Thymus (tissue), 11 donors: ENCODE data around the gene NLGN1. TPM values are rescaled to one million over a fixed set of nuclear protein-coding genes. Genes with fewer than 3 reads are reported as not detected.

Source experiments
- DNase-seq, 9 donors: peaks; one replicate each; pipeline ENCODE4 v3.0.0-alpha.2; 2013; ENCODE audit warnings: low spot score in 9 of 9, low read depth in 6 of 9, missing footprints in 1 of 9
- H3K27ac ChIP-seq, 2 donors: one replicate each; pipeline ENCODE4 v1.5.1; 2013; ENCODE audit warnings: control low read depth in 1 of 2, low read depth in 1 of 2, low read length in 1 of 2, mild to moderate bottlenecking in 1 of 2, moderate library complexity in 1 of 2
- H3K27me3 ChIP-seq, 2 donors: one replicate each; pipeline ENCODE4 v1.5.1; 2013; ENCODE audit warnings: low read length in 1 of 2; ENCODE audit not compliant: control insufficient read depth in 2 of 2, insufficient read depth in 1 of 2
- H3K36me3 ChIP-seq, 2 donors: one replicate each; pipeline ENCODE4 v1.5.1; 2013; ENCODE audit warnings: low read length in 1 of 2, mild to moderate bottlenecking in 1 of 2, moderate library complexity in 1 of 2; ENCODE audit not compliant: control insufficient read depth in 2 of 2, insufficient read depth in 2 of 2
- H3K4me1 ChIP-seq, 2 donors: one replicate each; pipeline ENCODE4 v1.5.1; 2013; ENCODE audit warnings: low read length in 2 of 2; ENCODE audit not compliant: control insufficient read depth in 2 of 2, insufficient read depth in 2 of 2
- H3K4me3 ChIP-seq, 2 donors: one replicate each; pipeline ENCODE4 v1.5.1; 2013; ENCODE audit warnings: low read length in 2 of 2, control low read depth in 1 of 2, mild to moderate bottlenecking in 1 of 2
- H3K9me3 ChIP-seq, 2 donors: one replicate each; pipeline ENCODE4 v1.5.1; 2013; ENCODE audit warnings: low read length in 1 of 2, mild to moderate bottlenecking in 1 of 2; ENCODE audit not compliant: control insufficient read depth in 2 of 2, insufficient read depth in 1 of 2
- WGBS: extraction: QIAGEN DNeasy Blood & Tissue Kit; methylation state at CpG from one replicate; pipeline ENCODE4 v1.1.7; 2013; 5-methylcytosine and 5-hydroxymethylcytosine counted together
- polyA plus RNA-seq: library from polyadenylated mRNA; stranded (reverse); fragments of 200-250 nt; gene quantifications from one replicate; pipeline ENCODE4 v1.2.3, GENCODE V29; 2013
- total RNA-seq: library from RNA; stranded (reverse); fragments of 120-200 nt; gene quantifications from one replicate; pipeline ENCODE4 v1.2.4, GENCODE V29; 2013
- donor health status: healthy.

Gene NLGN1
- total and polyA plus RNA-seq, 2 donors, result 0.16 to 0.90 TPM

DNA sequence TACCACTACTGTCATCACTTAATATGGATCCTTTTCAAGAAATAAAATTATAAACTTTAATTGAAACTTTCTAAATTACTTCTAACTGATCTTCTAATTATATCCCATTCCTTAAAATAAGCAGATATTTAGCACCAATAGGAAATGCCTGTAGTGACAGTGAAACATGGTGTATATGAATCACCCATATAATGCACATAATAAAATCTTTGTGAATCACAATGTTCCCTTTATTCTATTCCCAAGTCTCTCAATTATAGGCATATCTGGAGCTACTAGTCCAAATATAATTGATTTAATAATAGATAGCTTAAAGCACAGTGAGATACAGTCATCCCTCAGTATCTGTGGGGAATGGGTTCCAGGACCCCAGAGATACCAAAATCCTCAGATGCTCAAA is 490.3 kb downstream of the NLGN1 start:
- Histone ChIP-seq H3K9me3 (no peaks in the 10 kb centered on the region), H3K27ac (no peak overlapping the region), H3K27me3 (no peaks in the 10 kb centered on the region), H3K4me1 (no peaks in the 10 kb centered on the region), H3K36me3 (no peaks in the 10 kb centered on the region), H3K4me3 (no peak overlapping the region)
- no peak for DNase-seq

DNA sequence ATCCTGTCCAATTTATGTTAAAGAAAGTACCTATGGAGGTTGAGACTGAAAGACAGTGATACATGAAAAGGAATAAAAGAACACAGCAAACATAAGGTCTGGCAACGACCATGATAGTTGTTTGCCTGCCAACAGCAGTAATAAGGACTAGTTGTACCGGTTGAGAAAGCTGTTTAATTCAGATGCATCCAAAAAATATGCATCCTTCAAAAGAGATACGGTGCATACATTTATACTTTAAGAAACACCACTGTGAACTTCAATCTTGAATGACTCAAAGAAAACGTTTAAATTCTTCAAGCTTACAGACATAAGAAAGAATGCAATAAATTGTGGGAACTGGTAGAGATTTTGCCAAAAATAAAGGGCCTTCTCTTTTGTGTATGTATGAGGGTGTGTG is 492.1 kb downstream of the NLGN1 start:
- no peaks in the 10 kb centered on the region for H3K36me3 ChIP-seq
- H3K4me3 ChIP-seq, result no peak overlapping the region
- no peaks in the 10 kb centered on the region for H3K4me1 ChIP-seq
- no peaks in the 10 kb centered on the region for H3K27me3 ChIP-seq
- no peaks in the 10 kb centered on the region for H3K9me3 ChIP-seq
- DNase-seq, result no peak
- H3K27ac ChIP-seq, result no peak overlapping the region
- 88% methylated on average over 4 of the region's 4 CpGs for WGBS

DNA sequence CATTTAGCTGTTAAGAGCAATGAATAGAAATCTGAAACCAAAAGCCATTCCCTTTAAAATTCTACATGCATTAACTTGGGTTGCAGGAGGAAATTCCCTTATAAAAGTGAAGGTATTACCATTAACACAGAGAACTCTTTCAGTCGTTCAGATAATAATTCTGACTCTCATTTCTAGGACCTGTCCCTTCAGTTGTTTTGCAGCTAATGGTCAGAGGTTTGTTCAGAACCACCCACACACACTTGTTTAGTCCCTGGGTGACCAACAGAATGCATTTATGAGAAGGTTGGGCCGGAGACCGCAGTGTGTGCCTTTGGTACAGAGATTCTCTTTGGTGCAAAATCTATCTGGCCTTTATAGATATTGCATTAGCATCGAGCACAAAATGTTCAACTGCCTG is 492.5 kb downstream of the NLGN1 start:
- DNase-seq, result no peak
- Histone ChIP-seq H3K36me3 (no peaks in the 10 kb centered on the region), H3K27me3 (no peaks in the 10 kb centered on the region), H3K27ac (no peak overlapping the region), H3K9me3 (no peaks in the 10 kb centered on the region), H3K4me3 (no peak overlapping the region), H3K4me1 (no peaks in the 10 kb centered on the region)
- 92% methylated on average over 4 of the region's 4 CpGs for WGBS

DNA sequence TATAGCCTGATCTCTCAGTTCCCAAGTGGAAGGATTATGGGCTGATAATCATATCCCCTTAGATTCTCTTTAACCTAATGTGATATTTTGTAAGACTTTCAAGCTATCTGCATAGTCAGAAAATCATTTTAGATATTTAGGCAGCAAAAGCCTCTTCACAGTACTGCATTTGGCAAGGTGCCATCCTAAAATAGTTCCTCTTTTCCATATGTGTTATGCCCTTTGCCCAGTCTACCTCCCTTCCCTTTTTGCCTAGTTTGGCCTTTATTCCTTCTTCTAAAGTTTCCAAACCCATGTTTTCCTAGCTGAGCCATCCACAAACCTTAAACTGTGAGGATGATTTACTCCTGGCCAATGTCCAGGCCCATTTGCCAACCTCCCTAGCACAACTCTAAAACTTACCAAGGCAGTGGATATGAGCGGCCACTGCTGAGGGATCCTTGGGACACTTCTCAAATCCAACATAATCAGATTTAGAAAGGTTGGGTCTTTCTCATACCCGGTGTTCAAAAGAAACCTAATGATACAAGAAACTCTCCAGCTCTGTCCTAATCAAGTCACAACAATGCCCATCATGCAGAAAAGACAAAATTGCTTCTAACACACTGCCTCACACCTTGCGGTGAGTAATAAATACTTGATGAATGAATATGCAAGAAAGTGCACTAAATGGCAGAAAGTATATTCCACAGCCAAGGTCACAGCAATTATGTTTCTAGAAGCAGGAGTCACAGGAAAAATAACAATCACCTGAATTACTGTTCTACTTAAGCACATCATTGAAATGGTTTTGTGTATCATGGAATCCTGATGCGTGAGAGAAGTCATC is 493.9 kb downstream of the NLGN1 start:
- Histone ChIP-seq H3K27ac (no peak overlapping the region), H3K27me3 (no peaks in the 10 kb centered on the region), H3K36me3 (no peaks in the 10 kb centered on the region), H3K4me1 (no peaks in the 10 kb centered on the region), H3K9me3 (no peaks in the 10 kb centered on the region), H3K4me3 (no peak overlapping the region)
- 95% methylated on average over 4 of the region's 4 CpGs for WGBS
- DNase-seq, result no peak

DNA sequence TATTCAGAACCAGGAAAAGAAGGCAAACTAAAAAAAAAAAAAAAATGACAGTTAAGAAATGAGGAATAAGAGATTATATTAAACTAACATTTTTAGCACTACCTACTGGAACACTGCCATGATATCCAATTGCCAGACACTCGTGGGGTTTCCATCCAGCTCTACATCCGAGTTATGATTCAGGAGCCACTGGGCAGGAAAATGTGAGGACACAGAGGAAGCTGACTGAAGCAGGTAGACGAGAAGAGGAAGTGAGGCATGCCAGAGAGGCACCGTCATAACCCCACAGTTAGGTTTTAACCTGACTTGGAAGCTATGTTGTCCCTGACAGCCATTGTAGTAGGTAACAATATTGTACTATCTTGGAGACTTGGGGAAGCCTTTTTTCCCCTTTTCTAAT is 495.0 kb downstream of the NLGN1 start:
- Histone ChIP-seq H3K36me3 (no peaks in the 10 kb centered on the region), H3K4me1 (no peaks in the 10 kb centered on the region), H3K27me3 (no peaks in the 10 kb centered on the region), H3K27ac (no peak overlapping the region), H3K9me3 (no peaks in the 10 kb centered on the region), H3K4me3 (no peak overlapping the region)
- WGBS, result 71% methylated on average over 4 of the region's 4 CpGs
- no peak for DNase-seq

DNA sequence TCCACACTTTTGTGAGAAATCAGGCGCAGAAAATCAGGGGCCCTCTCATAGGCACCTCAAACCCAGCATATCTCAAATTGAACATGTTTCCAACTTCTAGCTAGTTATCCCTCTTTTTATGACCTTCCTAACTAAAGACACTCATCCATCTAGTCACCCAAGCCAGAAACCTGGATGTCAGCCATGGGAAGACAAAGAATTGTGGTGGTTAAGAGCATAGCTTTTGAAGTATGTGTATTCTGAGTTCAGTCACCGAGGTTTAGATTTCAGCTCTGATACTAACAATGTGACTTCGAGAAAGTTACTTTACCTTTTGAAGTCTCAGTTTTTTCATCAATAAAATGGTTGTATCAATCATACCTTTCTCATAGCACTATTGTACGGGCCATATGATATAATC is 495.5 kb downstream of the NLGN1 start:
- Histone ChIP-seq H3K4me1 (no peaks in the 10 kb centered on the region), H3K27ac (no peak overlapping the region), H3K9me3 (no peaks in the 10 kb centered on the region), H3K36me3 (no peaks in the 10 kb centered on the region), H3K4me3 (no peak overlapping the region), H3K27me3 (no peaks in the 10 kb centered on the region)
- WGBS, result 92% methylated on average over 4 of the region's 4 CpGs
- no peak for DNase-seq

DNA sequence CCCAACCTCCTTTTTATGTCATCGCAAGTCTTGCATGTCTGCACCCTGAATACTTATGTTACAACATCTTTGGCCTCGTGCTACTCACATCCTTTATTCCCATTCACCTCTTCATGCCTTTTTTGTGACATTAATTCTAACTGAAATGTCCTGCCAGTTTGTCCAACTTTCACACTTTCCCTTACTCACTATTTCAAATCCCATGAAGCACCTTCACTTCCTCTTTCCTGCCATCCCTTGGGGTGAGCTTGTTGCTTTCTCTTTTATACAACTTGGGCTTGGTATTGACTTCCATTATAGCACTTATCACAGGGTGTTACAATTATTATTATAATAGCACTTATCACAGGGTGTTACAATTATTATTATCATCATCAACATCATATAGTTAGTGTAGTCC is 496.3 kb downstream of the NLGN1 start:
- Histone ChIP-seq H3K4me1 (no peaks in the 10 kb centered on the region), H3K27me3 (no peaks in the 10 kb centered on the region), H3K4me3 (no peak overlapping the region), H3K9me3 (no peaks in the 10 kb centered on the region), H3K27ac (no peak overlapping the region), H3K36me3 (no peaks in the 10 kb centered on the region)
- DNase-seq, result no peak
- WGBS, result 95% methylated on average over 2 of the region's 2 CpGs

DNA sequence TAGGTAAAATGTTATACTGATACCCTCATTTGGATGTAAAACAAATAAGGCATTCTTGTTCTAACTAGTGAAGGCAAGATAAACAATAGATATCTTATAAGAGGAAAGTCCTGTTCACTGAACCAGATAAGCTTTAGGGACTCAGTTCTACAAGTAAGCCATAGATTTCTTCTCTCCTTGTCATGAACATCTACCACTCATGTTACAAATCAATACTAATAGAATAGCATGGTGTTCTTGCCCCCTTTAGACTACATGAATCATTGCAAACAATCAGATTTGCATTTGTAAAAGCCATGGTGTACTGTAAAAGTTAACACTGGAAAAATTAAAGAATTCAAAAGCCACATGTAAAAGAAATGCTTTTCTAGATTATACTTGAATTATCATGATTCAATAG is 500.1 kb downstream of the NLGN1 start:
- no peak overlapping the region for H3K27ac ChIP-seq
- no peak for DNase-seq
- no peaks in the 10 kb centered on the region for H3K4me1 ChIP-seq
- H3K4me3 ChIP-seq, result no peak overlapping the region
- no peaks in the 10 kb centered on the region for H3K27me3 ChIP-seq
- no peaks in the 10 kb centered on the region for H3K36me3 ChIP-seq
- H3K9me3 ChIP-seq, result no peaks in the 10 kb centered on the region

DNA sequence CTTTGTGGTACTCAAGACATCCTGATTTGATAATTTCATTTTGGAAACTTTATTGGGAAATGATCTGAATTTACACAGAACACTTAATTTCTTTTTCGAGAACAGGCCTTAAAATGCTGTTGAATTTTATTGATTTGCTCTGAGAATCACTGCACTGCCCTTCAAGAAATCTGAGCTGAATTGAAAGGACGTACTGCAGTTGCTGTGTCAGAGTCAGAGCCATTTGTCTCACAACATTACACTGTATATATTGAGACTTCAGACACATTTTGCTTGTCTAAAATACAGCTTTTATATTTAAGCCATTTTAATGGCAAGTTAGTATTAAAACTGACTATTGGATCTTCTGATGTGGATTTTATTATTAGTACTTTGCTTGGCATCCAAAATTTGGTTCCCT is 504.1 kb downstream of the NLGN1 start:
- H3K9me3 ChIP-seq, result no peaks in the 10 kb centered on the region
- H3K36me3 ChIP-seq, result no peaks in the 10 kb centered on the region
- WGBS, result 94% methylated on average over 2 of the region's 2 CpGs
- no peaks in the 10 kb centered on the region for H3K4me1 ChIP-seq
- no peak overlapping the region for H3K27ac ChIP-seq
- DNase-seq, result no peak
- H3K27me3 ChIP-seq, result no peaks in the 10 kb centered on the region
- no peak overlapping the region for H3K4me3 ChIP-seq
